ENCODE results near the gene TMEM135. TPM values are rescaled to one million over a fixed set of nuclear protein-coding genes. Genes with fewer than 3 reads are reported as not detected.
A peak's percentile ranks its signal among the peaks of the same experiment; 100 is the strongest.

Gene TMEM135
- polyA plus RNA-seq, 5 donors = 17.1 to 35.0 (median 25.9) TPM

DNA sequence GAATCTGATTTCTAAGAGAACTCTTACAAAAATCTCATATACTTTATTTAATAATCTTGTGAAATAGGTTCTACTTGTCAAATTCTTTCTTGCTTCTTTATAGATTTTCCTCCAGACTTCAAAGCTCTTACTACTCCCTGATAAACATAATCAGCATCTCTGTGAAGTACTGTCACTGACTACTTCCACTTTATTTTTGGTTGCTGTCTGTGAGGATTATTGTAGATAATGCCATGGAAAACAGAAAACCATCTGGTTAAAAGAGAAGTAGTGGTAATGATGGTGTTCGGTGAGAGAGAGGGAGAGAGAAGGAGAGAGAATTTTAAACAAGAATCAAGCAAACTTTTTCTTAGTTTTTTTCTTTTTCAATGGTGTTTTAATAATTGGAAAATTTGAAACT, 152.3 kb downstream of the TMEM135 start:
- DNase-seq = no peak

DNA sequence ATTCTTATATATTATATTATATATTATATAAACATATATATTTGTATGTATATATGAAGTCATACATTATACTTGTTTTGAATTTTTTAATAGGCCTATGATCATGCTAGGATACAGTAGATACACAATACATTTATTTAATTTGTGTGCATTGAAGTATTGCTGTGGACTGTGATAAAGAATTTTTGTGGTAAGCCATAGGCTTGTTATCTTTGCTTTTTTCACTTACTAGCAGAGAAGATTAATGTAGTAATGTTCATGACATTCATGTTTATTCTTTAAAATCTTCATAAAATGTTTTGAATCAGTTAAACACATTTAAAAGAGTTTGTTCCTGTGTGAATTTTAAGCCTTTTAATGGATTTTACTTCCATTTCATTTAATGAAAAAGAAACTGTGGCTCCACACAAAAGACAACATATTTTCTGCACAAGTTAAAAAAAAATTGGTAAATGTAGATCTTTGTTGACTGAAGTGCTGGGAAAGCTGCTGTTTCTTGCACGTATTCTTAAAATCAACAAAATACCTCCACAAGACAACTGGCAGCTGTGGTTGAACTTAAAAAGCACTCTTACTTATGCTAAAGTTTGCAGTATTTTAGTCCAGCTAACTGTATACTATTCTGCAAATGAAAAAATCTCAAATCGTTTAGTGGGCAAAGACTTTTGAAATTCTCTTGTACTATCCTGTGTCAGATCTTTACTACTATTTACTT, 156.2 kb downstream of the TMEM135 start:
- DNase-seq = peak; percentile 34 to 40

DNA sequence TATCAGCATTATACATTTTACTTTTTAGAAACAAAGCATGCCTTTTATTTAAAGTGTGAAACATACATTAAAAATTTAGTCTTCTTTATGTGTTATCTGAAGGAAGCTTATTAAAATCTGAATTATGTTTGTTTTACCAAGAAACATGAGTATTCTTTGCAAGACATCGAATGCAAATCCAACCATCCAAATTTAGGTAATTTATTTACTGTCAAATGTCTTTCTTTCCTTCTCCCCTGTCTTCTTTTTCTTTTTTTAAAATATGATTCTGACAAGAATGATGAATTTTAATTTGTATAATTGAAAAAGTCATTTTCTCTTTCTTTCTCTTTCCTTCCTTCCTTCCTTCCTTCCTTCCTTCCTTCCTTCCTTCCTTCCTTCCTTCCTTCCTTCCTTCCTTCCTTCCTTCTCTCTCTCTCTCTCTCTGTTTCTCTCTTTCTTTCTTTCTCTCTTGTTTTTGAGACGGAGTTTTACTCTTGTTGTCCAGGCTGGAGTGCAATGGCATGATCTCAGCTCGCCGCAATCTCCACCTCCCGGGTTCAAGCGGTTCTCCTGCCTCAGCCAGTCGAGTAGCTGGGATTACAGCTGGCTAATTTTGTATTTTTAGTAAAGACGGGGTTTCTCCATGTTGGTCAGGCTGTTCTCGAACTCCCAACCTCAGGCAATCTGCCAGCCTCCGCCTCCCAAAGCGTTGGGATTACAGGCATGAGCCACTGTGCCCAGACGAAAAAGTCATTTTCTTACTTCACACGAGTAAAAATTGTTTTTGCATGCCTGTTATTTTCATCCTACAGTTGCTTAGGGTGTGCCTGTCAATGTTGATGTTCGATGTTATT, 157.5 kb downstream of the TMEM135 start:
- no peak for DNase-seq

DNA sequence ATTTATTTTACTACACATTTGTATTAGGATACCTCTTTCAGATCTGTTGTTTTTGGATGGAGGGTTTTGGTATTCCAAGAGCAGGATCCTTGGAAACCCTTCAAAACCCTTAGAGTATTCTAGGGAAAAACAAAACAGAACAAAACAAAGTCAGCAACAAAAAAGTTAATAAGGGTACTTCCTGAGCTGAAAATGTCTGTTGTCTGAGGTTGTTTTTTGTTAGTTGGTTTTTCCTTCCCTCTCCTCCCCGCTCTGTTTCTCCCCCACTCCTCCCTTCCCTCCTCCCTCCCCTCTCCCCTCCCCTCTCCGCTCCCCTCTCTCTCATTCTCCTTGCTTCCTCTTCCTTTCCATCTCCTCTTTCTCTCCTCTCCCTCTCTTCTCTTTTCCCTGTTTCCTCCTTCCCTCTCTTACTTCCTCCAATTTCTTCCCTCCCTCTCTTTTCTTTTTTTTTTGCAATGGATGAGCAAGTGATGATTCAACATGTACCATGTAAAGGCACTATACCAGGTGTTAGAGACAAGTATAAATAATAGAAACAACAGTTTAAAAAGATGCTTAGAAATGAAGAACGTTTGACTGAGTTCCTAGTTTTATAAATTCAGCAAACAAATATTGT, 160.6 kb downstream of the TMEM135 start:
- no peak for DNase-seq

DNA sequence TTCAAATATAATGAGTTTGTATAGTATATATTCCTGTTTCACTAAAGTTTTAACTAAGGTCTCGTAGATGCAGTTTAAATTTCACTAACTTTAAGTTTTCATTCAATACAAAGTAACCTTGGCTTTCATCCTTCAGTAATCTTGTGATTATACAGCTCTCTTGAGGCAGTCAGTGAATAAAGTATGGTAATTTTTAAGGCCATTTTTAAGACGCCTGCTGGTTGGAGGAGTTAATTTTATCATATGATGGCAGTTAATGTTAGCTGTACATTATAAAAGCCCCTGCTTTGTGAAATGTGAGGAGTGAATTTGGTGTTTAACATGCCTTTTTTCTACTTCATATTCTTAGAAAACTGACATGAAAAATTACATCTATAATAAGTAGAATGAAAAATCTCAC, 163.6 kb downstream of the TMEM135 start:
- DNase-seq = no peak

DNA sequence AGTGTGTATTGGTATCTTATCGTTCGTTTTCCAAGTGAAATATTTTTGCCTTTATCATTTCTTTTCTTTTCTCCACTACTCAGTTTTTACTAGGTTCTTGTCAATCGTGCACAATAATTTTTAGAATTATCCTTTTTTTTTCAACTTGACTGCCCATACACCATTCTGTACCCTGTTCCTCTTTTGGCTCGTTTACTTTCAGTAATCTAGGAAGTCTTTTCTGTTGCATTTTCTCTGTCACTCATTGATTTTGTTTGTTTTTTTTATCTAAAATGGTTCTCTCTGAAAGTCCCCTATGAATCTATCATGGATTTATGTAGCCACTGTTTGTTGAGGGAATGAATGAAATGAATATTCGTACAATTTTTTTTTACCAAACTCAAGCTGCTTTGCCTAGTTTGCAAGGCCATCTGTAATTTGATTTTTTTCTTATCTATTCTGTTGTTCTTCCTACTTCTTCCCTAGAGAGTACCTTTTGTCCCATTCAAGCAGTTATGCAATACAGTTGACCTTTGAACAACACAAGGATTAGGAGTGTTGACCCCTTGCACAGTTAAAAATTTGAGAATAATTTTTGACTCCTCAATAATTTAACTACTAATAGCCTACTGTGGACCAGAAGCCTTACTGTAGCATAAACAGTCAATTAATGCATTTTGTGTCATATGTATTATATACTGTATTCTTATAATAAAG, 166.3 kb downstream of the TMEM135 start:
- no peak for DNase-seq

DNA sequence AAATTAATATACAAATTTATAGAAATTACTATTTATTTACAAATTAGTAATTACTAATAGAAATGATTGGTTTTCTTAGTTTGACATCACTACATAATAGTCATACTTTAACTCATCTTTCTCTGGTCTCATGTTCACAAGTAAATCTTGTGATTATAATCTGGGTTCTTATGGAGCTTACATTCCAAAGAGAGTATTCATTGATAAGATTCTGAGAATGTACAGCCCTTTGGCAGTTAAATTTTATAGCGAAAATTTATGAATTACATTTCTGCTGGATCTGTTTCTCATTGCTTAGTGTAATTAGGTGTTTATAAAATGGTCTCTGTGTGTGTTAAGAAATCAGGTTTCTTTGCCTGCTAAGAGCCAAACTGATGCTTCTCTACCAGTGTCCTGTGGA, 175.2 kb downstream of the TMEM135 start:
- no peak for DNase-seq

DNA sequence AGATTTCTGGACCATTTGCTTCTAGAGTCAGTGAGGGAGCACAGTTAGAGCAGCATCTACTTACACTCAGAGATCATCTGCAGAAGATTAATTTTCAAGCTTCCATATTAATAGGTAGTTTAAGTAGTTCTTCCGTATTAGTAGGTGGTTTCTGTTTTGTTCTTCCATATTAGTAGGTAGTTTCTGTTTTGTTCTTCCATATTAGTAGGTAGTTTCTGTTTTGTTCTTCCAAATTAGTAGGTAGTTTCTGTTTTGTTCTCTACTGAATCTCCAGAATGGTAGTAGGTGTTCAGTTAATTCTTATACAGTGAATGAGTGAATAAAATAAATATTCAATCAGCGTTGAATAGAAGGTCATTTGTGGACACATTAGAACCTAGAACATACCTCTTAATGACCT, 175.7 kb downstream of the TMEM135 start:
- no peak for DNase-seq

DNA sequence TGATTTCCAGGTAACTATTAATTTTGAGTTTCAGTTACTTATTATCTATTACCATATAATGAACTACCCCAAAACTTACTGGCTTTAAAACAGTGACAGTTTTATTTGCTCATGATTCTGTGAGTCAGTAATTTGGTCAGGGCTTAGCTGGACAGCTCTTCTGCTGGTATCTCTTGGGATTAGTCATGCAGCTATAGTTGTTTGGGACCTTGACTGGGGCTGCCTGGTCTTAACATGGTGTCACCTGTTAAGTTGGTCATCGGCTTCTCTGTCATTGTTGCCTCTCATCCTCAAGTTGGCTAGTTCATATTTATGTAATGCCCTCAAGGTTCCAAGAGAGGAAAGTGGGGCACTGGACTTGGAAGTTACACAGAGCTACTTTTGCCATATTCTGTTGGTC, 177.5 kb downstream of the TMEM135 start:
- DNase-seq = no peak

DNA sequence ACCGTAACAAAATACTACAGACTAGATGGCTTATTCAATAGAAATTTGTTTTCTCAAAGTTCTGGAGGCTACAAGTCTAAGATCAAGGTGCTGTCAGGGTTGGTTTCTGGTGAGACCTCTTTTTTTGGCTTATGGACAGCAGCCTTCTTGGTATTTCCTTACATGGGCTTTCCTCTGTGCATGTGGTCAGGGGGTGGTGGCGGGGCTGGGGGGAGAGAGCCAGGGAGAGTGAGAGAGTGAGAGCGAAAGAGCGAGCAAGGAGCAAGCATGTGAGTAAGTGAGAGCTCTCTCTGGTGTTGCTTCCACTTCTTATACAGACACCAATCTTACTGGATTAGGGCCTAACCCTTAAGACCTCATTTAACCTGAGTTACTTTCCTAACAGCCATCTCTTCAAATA, 181.5 kb downstream of the TMEM135 start:
- DNase-seq = no peak

DNA sequence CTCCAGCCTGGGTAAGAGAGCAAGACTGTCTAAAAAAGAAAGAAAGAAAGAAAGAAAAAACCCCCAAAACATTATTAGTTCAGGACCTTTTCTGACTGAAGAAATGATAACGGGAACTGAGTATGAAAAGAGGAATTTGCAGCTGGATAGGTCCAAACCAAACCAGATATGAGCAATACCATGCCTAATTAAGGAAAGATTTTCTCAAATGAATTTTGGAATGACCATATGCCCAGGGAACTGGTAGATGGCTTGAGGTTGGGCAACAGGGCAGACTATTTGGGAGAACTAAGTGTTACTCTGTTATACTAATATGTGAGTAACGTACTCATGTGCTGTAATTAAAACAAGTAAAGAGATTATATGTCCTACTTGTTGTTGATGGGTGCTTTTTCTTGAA, 186.1 kb downstream of the TMEM135 start:
- no peak for DNase-seq

DNA sequence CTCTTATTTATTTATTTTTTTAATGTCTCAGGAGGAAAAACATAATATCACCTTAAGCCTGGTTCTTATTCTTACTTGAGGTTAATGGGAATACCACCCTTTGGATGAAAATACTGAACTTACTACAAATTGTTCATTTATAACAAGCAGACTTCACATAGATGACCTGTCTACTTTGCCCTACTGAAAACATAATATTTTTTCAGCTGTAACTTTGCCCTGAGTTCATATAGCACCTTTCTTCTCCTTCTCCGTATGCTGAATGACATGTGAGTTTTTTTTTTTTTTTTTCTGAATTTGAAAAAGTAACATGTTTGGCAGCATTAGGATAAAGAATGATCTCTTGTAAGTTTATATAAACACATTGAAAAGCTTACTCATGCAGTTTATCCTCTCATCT, 186.8 kb downstream of the TMEM135 start:
- DNase-seq = no peak

DNA sequence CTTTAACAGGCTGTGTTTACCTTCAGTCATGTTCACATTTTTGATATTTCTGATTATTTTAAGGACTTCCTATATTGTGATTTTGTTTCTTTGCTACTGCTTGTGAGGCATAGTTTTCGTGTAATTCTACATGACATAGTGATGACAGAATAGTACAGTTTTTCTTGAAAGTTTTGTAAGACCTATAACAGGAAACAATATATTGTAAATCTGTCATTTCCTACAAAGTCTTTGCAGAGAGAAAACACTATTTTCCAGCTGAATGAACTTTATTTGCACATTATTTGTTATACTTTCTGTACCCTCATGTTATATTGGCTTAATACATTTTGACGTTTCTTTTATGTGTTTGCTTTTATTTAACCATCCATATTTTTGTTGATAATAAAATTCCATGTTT, 191.1 kb downstream of the TMEM135 start:
- DNase-seq = no peak

DNA sequence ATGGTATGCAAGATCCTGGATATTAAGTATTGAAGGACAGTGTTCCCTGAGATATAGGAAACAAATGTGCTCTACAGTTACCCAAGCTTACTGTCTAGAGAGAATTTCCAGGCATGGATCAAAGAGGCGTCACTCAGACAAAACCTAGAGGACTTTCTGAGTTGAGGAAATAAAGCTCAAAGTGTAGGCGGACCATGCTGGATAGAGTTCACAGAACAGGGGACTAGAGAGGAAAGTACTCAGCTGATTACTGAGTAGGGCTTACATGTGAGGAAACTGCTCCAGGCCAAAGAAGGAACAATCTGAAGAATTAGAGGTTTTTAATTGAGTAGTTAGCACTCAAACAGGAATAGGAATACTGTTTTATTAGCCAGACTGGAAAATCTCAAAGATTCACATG, 193.3 kb downstream of the TMEM135 start:
- no peak for DNase-seq

DNA sequence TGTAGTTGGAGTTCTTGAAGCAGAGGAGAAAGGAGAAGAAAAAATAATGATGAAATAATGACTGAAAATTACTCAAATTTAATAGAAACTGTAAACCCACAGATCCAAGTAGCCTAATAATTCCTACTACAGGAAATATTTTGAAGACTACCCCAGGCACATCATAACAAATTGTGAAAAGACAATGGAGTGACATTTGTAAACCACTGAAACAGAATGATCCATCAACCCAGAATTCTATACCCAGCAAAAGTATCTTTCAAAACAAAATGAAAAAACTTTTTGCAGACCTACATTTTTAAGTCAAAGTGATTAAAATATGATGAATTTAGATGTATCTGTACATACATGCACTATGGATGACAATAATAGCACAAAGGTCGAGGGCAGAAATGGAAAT, 194.6 kb downstream of the TMEM135 start:
- DNase-seq = no peak

DNA sequence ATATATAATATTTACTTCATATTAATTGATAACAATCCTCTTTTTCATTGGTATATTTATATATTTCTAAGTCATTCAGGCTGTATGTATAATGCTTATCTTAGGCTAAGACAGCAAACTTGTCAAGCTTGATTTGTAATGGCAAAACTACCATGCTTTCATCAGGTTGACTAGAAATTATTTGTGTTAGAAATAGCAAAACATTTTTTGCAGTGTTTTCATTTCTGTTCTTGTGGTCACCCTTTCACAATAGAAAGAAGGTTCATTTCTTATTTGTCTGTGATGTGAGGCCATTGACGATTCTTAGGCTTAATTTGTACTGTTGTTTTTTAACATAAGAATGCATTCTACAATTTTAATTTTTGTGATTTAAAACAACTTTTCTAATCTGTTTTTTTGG, 197.6 kb downstream of the TMEM135 start:
- DNase-seq = no peak

DNA sequence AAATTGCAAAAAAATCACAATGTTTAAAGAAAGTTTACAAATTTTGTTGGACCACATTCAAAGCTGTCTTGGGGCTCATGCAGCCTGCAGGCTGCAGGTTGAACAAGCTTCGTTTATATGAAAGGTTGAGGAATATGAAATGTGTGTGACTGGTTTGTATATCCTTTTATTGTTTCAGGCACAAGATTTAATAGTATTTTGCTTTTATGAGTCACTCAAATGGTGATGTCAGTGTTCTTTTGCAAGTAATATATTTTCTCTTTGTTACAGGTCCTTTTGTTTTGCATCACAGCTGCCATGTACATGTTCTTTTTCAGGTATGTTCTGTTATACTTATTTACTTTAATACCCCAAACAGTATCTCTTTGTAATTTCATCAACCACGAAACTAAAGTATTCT, 198.6 kb downstream of the TMEM135 start:
- DNase-seq = no peak

DNA sequence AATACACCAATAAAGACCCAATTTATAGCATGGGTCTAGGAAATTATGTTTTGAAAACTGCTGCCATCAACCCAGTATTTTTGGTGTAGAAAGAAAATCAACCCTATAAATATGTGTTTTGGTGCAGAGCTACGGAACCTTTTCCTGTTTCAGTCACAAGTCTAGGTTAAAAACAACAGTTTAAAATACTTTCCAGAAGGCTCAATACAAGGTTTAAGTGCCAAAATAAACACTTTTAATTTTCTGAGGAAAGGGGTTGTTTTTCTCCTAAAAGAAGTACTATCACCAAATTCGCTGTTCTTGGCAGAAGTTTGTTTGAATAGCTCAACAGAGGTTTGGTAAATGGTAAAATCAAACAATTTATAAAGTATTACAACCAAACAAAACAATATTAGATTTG, 201.3 kb downstream of the TMEM135 start:
- no peak for DNase-seq

DNA sequence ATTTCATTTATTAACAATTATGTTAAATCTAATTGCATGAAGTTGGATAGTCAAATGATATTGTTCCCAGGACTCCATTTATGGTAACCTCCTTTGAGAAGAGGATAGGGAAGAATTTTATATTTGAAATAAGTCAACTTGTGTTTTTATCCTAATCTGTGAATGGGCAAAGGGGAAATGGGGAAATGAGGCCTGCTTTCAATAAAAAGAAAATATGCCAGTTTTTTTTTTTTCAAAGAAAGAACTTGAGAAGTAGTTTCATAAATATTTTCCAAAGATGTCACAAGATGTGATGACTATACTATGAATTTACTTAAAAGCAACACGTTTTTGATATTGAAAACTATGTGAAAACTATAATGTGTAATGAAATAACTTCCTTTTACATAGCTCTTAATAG, 201.8 kb downstream of the TMEM135 start:
- no peak for DNase-seq

DNA sequence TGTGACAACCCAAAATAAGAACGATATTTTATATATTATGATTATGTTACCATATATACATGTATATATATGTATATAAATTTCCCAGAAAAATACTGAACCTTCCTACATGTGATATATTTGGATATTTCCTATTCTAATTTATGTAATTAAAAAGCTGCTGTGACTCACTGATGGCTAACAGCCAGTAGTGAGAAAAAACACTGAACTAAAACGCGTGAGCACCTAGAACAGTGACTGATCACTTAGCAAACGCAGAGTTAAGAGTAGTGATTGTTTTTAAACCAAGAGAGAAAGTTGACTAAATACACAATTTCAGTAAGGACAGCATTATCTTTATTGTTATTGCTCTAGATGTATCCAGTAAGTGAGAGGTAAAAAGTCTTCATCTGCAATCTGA, 213.8 kb downstream of the TMEM135 start:
- no peak for DNase-seq

DNA sequence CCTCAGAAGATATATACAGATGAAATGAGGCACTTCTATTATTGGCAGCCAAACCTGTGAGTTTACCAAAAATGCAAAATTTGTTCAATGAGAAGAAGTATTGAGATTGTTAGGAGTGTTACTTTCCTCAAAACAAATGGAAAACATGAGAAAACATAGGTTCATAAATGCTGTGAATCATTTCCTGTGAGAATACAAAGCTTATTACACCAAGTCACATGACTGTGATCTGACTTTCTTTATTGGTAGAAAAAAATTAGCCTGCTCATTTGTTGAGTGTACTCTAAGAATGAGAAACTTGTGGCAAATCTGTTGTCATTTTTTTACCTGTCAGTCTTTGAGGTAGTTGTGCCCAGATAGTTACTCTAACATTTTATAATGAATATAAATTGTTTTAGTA, 215.1 kb downstream of the TMEM135 start:
- DNase-seq = no peak

DNA sequence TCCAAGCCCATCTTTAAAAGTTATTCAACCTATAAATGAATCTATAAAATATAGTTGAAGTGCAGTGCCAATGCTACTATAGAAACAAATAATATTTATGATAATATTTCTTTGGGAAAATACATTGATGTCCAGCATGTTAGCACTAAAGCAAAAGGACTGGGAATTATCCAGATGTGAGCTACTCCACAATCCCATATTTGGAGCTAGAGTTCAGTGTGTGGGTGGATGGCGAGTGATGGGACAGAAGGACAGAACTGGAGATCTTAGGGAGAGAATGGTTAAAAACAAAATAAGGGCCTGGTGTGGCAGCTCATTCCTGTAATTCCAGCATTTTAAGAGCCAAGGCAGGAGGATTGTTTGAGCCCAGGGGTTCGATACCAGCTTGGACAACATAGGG, 216.8 kb downstream of the TMEM135 start:
- no peak for DNase-seq

DNA sequence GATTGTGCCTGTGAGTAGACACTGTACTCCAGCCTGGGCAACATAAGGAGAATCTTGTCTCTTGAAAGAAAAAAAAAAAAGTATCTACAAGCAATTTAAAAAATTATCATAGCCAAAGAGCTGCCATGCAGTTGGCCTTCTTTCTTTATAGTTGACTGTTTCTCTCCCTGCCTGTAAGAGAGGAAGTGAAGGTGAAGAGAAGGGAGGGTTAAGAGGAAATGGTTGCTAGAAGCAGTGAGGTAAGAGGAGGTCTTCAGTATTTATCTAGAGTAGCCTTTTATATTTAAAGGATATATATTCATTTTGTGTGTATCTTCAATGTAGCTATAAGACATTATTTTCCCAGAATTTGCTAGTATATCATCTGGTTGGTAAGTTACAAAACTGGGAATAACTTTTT, 217.9 kb downstream of the TMEM135 start:
- DNase-seq = no peak
